ENCODE measurements around the gene ANKMY1.
"Not testable (repeated sequence)": the region's sequence is repeated elsewhere in the genome, so short reads cannot be mapped to it uniquely, and the experiment has no call there.

The ANKMY1 gene

DNA sequence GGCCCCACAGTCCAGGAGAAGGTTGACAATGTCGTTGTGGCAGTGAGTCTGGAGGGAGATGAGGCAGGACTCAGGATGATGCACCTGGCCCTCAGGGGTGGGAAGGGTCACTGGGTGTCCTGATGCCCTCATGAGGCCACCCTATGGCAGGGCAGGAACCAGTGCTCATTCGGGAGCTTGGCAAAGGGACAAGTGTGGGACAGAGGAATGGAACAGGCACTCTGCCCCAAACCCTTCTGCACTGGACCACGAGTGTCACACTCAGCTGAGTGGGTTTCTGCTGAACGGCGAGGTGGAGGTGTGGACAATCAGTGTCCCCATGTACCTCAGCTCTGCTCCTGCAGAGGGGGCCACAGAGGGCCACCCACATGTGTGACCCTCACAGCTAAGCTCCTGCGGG lies 32.0 kb downstream of the ANKMY1 start:
- peaks cover 68% of the 10 kb centered on the region for H3K36me3 Mint-ChIP-seq
- H3K4me1 Mint-ChIP-seq: peaks cover 14% of the 10 kb centered on the region
- H3K4me3 Mint-ChIP-seq: no peak overlapping the region
- H3K27me3 Mint-ChIP-seq: peaks cover under 1% of the 10 kb centered on the region
- peaks cover 12% of the 10 kb centered on the region for H3K9me3 Mint-ChIP-seq
- no peak overlapping the region for H3K27ac Mint-ChIP-seq
- DNase-seq (ENCODE audit: low spot score in 2 of 2) (peak in 1 of 2 donors; percentile 3), ATAC-seq (ENCODE audit: low read depth) (no peak)

DNA sequence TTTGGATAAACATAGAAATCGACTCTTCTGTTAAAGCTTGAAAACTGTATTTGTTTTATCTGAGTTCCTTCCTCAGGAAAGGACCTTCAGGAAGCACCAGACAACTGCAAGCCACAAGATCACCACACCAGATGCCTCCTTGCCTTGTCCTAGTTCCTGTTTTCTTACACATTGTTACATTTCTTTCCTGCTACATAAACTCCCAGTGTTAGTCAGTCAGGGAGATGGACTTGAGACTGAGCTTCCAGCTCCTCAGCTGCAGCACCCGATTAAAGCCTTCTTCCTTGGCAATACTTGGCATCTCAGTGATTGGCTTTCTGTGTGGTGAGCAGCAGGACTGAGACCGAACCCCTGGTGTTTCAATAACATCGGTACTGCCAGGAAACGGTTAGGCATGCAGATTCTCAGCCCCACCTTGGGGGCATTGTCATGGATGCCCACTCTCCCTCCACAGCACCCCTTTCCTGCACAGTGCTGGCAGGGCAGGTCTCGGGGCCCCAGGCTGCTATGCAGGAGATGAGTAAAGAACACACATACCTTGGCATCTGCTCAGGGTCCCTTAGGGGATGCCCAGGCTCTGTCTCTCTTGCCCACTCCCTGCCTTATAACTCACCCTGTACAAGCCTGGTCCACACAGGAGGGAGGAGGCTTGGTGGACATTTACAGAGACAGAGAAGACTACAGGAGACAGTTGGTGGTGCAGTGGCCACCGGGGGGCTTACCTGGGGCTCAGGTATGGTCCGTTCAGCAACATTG lies 32.6 kb downstream of the ANKMY1 start:
- DNase-seq (ENCODE audit: low spot score in 2 of 2): no peak
- Mint-ChIP-seq H3K36me3 (peaks cover 67% of the 10 kb centered on the region), H3K9me3 (peaks cover 15% of the 10 kb centered on the region), H3K27me3 (peaks cover 3% of the 10 kb centered on the region), H3K4me3 (no peak overlapping the region), H3K27ac (no peak overlapping the region), H3K4me1 (peaks cover 17% of the 10 kb centered on the region)
- no peak for ATAC-seq (ENCODE audit: low read depth)

DNA sequence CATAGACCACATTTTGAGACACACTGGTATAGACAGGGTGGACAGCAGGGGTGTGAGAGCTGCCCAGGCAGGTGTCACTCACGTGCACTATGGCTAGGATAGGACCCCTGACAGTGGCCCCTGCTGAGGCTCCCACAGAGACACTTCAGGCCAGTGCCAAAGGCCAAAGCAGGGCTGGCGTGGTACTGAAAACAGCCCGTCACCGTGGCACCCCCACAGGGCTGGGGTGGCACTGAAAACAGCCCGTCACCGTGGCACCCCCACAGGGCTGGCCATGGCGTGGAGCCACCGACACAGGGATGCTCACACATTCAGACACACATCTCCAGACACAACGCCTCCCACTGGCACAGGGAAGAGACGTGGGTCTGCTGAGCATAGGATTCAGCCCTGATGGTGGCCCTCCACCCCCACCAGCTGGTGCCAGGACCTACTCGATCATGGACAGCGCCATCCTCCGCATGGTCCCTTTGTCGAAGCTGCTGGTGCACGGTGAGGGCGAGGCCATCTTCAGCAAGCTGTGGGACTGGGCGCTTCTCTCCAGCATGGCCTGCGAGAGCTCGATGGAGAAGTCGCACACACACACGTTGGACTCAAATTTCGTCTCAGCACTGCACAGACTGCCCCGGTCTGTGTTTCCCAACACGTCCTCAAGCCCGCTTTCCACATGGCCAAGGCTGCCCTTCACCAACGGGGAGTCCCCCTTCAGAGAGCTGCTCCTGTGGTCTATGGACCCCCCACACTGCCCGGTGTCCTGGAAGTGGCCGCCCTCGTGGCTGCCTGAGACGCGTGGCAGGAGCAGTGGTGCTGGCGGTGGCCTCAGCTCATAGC lies 34.1 kb downstream of the ANKMY1 start:
- no peak overlapping the region for H3K27ac Mint-ChIP-seq
- no peak overlapping the region for H3K4me3 Mint-ChIP-seq
- ATAC-seq (ENCODE audit: low read depth): no peak
- H3K9me3 Mint-ChIP-seq: peaks cover 12% of the 10 kb centered on the region
- no peak for DNase-seq (ENCODE audit: low spot score in 2 of 2)
- H3K4me1 Mint-ChIP-seq: peaks cover 13% of the 10 kb centered on the region
- peaks cover 55% of the 10 kb centered on the region for H3K36me3 Mint-ChIP-seq
- peaks cover 3% of the 10 kb centered on the region for H3K27me3 Mint-ChIP-seq

DNA sequence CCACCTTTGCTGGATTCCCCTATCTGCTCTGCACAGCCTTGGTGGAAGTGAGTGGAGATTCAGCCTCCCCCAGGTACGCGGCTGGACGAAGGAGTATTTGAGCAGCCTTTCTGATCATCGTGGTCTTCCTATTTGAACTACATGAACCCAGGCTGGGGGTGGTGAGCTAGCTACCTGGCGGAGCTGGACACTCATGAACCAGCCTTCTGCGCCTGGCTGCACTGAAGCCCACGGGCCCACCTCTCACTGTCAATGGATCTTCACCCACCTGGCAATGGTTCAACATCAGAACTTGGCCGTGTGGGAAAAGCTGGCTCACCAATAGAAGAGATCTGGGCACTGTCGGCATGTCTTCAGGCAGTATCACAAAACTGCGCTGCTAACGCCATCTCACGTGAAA lies 35.4 kb downstream of the ANKMY1 start:
- DNase-seq (ENCODE audit: low spot score in 2 of 2) (no peak), ATAC-seq (ENCODE audit: low read depth) (no peak)
- Mint-ChIP-seq H3K36me3 (peaks cover 52% of the 10 kb centered on the region), H3K4me3 (no peak overlapping the region), H3K4me1 (peaks cover 10% of the 10 kb centered on the region), H3K9me3 (peaks cover 9% of the 10 kb centered on the region), H3K27me3 (peaks cover 3% of the 10 kb centered on the region), H3K27ac (no peak overlapping the region)

DNA sequence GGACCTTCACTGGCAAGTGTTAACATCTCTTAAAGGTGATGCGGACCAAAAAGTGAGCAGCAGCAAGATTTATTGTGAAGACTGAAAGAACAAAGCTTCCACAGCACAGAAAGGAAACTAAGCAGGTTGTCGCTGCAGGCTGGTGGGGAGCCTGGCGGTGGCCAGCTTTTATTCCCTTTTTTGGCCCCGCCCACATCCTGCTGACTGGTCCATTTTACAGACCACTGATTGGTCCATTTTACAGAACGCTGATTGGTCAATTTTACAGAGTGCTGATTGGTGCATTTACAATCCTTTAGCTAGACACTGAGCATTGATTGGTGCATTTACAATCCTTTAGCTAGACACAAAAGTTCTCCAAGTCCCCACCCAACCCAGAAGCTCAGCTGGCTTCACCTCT lies 35.9 kb downstream of the ANKMY1 start:
- H3K9me3 Mint-ChIP-seq; ATAC-seq (ENCODE audit: low read depth); H3K27ac Mint-ChIP-seq; H3K27me3 Mint-ChIP-seq; H3K4me3 Mint-ChIP-seq; DNase-seq (ENCODE audit: low spot score in 2 of 2); H3K4me1 Mint-ChIP-seq: not testable (repeated sequence)
- peaks cover 47% of the 10 kb centered on the region for H3K36me3 Mint-ChIP-seq

DNA sequence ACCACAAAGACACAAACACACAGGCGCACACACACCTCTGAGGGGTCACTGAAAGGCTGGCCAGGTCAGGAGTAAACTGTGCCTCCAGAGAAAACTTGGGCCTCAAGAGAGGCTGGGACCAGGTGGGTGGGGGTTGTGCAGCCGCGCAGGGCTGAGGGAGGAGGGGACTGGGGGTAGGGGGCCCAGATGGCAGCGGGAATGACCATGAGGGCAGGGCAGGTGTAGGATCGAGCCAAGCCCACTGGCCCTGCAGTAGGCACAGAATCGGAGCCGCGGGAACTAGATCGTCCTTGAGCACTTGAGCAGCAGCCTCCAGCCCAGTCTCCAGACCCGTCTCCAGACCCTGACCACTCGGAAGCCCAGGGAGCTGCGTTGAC lies 36.8 kb downstream of the ANKMY1 start:
- no peak overlapping the region for H3K27ac Mint-ChIP-seq
- H3K4me1 Mint-ChIP-seq: peaks cover 5% of the 10 kb centered on the region
- H3K36me3 Mint-ChIP-seq: peaks cover 41% of the 10 kb centered on the region
- H3K27me3 Mint-ChIP-seq: peaks cover 3% of the 10 kb centered on the region
- DNase-seq (ENCODE audit: low spot score in 2 of 2) (no peak), ATAC-seq (ENCODE audit: low read depth) (no peak)
- H3K4me3 Mint-ChIP-seq: no peak overlapping the region
- H3K9me3 Mint-ChIP-seq: peaks cover 3% of the 10 kb centered on the region

DNA sequence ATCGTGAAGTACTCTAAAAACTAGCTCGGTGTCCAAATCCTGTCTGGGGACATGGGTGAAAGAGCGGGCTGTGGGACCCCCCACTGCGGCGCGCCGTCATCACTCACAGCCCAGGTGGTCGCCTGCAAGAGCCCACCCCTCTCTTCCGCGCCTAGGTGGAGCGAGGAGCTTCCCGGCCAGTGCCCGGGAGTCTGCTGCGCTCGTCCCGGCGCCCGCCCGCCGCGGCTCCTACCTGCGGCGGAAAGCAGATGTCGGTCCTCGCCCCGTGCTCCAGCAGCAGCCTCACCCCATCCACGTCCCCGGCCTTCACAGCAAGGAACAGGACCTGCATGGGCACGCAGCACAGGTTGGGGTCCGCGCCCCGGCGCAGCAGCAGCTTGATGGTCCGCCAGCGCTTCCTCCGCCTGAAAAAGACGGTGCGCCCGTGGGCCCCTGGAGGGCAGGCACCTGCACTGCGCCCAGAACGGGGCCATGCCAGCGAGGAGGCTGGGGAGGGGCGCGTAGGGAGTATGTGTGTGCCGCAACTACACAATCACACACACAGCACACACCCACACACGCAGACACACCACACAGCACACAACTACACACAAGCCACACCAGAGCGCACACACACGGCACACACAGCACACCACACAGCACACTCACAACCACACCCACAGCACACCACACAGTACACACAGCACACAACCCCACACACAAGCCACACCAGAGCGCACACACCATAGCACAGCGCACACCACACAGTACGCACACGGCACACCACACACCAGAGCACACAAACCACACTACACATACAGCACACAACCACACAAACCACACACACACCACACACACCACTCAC lies 37.4 kb downstream of the ANKMY1 start:
- DNase-seq (ENCODE audit: low spot score in 2 of 2): no peak
- no peak for ATAC-seq (ENCODE audit: low read depth)
- peaks cover 3% of the 10 kb centered on the region for H3K27me3 Mint-ChIP-seq
- peaks cover 3% of the 10 kb centered on the region for H3K9me3 Mint-ChIP-seq
- H3K4me3 Mint-ChIP-seq: no peak overlapping the region
- H3K36me3 Mint-ChIP-seq: peaks cover 37% of the 10 kb centered on the region
- H3K4me1 Mint-ChIP-seq: peaks cover 5% of the 10 kb centered on the region
- no peak overlapping the region for H3K27ac Mint-ChIP-seq

DNA sequence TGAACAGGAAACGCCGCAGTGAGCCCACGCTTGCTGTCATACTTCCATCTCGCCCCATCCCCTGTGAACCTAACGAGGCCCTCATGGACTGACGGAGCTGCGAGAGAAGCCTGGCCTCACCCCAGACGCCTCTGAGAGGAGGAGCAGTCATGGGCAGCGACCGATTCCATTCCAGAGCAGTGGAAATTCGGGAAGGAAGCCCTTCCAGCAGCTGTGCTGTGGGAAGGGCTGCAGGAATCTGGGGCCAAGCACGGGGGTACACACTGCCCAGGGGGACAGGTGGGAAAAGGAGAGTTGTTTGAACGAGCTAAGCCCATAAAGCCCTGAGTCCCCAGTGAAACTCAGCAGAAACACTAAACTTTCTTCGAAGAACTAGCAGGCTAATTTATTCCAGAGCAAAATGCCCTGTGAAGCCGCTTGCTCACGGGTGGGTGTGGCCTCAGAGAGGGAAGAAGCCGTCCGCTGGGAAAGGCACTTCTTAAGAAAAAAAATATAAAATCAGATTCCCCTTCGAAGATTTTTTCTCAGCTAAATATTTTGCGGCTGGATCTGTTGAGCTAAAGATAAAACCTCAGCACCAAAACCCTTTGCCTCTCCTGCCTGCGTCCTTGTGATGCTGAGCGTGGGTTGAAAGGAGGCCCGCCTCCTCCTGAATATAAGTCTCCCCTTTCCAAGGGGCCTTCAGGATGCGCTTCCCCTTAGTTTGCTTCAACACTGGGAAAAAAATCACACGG lies 38.2 kb downstream of the ANKMY1 start:
- H3K36me3 Mint-ChIP-seq: peaks cover 30% of the 10 kb centered on the region
- peaks cover 3% of the 10 kb centered on the region for H3K9me3 Mint-ChIP-seq
- H3K27ac Mint-ChIP-seq: no peak overlapping the region
- peaks cover 3% of the 10 kb centered on the region for H3K27me3 Mint-ChIP-seq
- no peak for ATAC-seq (ENCODE audit: low read depth)
- DNase-seq (ENCODE audit: low spot score in 2 of 2): no peak
- H3K4me3 Mint-ChIP-seq: no peak overlapping the region
- H3K4me1 Mint-ChIP-seq: peaks cover 5% of the 10 kb centered on the region

DNA sequence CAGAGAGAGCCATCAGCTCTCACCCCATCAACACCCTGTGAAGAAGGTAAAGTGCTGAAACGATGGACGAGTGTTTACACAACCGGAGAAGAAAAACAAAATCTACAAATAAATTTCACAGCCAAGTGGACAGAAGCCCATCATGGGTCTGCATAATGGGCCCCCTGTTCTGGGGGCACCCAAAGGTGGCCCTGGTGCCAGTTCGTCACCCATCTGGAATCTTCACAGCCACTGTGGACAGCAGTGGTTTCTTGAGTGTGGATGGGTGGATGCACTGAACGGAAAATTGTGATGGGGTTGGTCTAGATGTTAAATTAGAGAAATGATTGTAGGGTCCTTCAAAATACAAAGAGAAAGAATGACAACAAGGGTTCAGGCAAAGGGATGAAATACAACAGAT lies 38.8 kb downstream of the ANKMY1 start:
- ATAC-seq (ENCODE audit: low read depth) (no peak), DNase-seq (ENCODE audit: low spot score in 2 of 2) (no peak)
- Mint-ChIP-seq H3K36me3 (peaks cover 26% of the 10 kb centered on the region), H3K4me3 (no peak overlapping the region), H3K27me3 (peaks cover 3% of the 10 kb centered on the region), H3K4me1 (peaks cover 8% of the 10 kb centered on the region), H3K27ac (no peak overlapping the region), H3K9me3 (peaks cover 5% of the 10 kb centered on the region)

DNA sequence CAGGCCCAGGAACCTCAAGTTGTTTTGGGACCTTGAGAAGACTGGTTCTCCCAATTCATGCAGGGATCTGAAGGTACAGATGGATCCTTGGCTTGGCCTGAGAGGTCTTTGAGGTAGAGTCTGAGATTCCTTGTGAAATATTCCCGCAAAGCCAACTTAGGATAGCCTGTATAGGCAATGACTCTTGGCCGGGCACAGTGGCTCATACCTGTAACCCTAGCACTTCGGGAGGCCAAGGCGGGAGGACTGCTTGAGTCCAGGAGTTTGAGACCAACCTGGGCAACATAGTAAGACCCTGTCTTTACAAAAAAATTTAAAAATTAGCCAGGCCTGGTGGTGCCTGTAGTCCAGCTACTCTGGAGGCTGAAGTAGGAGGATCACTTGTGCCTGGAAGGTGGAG lies 40.4 kb downstream of the ANKMY1 start:
- H3K9me3 Mint-ChIP-seq: peaks cover 5% of the 10 kb centered on the region
- DNase-seq (ENCODE audit: low spot score in 2 of 2) (no peak), ATAC-seq (ENCODE audit: low read depth) (no peak)
- no peak overlapping the region for H3K27ac Mint-ChIP-seq
- peaks cover 17% of the 10 kb centered on the region for H3K36me3 Mint-ChIP-seq
- H3K4me1 Mint-ChIP-seq: peaks cover 16% of the 10 kb centered on the region
- peaks cover 3% of the 10 kb centered on the region for H3K27me3 Mint-ChIP-seq
- no peak overlapping the region for H3K4me3 Mint-ChIP-seq

DNA sequence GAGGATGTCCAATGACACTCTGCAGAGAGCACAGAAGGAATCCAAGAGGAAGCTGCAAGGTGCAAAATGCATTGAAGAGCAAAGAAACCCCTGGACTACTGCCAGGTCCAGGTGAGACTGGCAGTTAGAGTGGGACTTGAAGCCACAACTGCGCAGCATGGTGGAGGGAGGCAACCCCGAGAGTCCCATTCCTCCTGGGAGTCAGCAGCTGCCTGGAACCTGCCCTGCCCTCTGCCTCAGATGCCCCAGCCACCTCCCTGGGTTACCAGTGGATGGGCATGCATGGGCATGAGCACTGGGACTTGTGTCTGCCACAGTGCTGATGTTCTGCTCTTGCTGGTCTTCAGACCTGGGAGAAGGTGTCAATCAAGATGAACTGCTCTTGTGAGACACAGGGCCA lies 43.2 kb downstream of the ANKMY1 start:
- Mint-ChIP-seq H3K4me3 (no peak overlapping the region), H3K27me3 (no peaks in the 10 kb centered on the region), H3K27ac (peak overlapping the region; percentile 80), H3K9me3 (peaks cover 2% of the 10 kb centered on the region), H3K36me3 (peaks cover 19% of the 10 kb centered on the region), H3K4me1 (peaks cover 14% of the 10 kb centered on the region)
- ATAC-seq (ENCODE audit: low read depth) (no peak), DNase-seq (ENCODE audit: low spot score in 2 of 2) (no peak)

DNA sequence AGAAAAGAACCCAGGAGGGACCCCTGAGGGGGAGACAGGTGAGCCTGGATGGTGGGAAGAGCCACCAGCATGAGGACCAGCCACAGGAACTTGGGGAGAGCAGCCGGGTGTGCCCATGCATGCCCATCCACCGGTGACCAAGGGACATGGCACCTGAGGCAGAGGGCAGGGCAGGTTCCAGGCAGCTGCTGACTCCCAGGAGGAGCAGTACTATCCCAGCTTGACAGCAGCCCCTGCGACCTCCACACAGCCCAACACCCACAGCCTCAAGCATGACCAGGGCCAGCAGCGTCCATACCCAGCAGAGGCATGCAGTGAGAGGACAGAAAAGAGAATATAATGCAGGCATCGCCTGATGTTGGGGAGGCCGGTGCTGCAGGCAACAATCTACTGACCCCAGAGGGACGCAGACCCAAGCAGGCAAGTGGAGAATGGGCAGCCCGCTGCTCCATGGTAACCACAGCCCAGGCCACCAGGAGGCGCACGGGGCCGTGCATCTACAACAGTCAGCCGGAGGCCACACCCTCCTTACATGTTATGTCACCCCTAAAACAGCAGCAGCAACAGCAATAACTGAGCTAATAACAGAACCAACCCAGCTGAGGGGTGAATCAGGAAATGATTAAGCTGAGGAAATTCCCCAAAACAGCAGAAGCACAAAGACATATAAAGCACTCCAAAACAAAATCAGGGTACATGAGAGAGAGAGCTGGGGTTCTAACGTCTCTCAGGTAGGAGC lies 44.1 kb downstream of the ANKMY1 start:
- Mint-ChIP-seq H3K36me3 (peaks cover 24% of the 10 kb centered on the region), H3K4me1 (peaks cover 17% of the 10 kb centered on the region), H3K4me3 (peak overlapping the region; percentile 14), H3K27me3 (no peaks in the 10 kb centered on the region), H3K9me3 (peaks cover 4% of the 10 kb centered on the region), H3K27ac (peak overlapping the region; percentile 80)
- peak; percentile 79 for DNase-seq (ENCODE audit: low spot score in 2 of 2)
- ATAC-seq (ENCODE audit: low read depth): peak; percentile 98
